Measurements from ENCODE around the gene ROR1. TPM values are rescaled to one million over a fixed set of nuclear protein-coding genes. Genes with fewer than 3 reads are reported as not detected.

ROR1 gene
- total RNA-seq, 1 experiment from 2014 or later: 56.3 TPM

GRCh38 chr1:64117492-64117891 lies 343.7 kb downstream of the ROR1 start:
- peaks cover 9% of the 10 kb centered on the region for H3K4me1 Mint-ChIP-seq
- H3K36me3 Mint-ChIP-seq: no peaks in the 10 kb centered on the region
- H3K27ac Mint-ChIP-seq: no peak overlapping the region
- CTCF ChIA-PET: interaction anchor here (1.1 kb wide), 1 partner anchor 20 kb away, joined by 4 read pairs; no protein-coding TSS in a partner anchor
- TF ChIP-seq NR1H2 (CRISPR knock-in tag; IDR thresholded peaks at IDR 0.05) (no peak), PRRX2 (CRISPR knock-in tag; IDR thresholded peaks at IDR 0.05) (no peak), EMX1 (CRISPR knock-in tag; IDR thresholded peaks at IDR 0.05) (no peak), ZNF317 (CRISPR knock-in tag; IDR thresholded peaks at IDR 0.05; ENCODE audit: borderline replicate concordance, low read depth) (no peak), SMAD3 (CRISPR knock-in tag; IDR thresholded peaks at IDR 0.05; ENCODE audit: borderline replicate concordance) (no peak), FOXP1 (CRISPR knock-in tag; IDR thresholded peaks at IDR 0.05; ENCODE audit: borderline replicate concordance) (no peak), ZBTB43 (CRISPR knock-in tag; IDR thresholded peaks at IDR 0.05) (no peak), TCF7 (CRISPR knock-in tag; IDR thresholded peaks at IDR 0.05; ENCODE audit: low read depth) (no peak), SMAD4 (CRISPR knock-in tag; IDR thresholded peaks at IDR 0.05) (no peak)
- TF ChIP-seq, protein P1, sequence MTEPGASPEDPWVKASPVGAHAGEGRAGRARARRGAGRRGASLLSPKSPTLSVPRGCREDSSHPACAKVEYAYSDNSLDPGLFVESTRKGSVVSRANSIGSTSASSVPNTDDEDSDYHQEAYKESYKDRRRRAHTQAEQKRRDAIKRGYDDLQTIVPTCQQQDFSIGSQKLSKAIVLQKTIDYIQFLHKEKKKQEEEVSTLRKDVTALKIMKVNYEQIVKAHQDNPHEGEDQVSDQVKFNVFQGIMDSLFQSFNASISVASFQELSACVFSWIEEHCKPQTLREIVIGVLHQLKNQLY (CRISPR knock-in tag; IDR thresholded peaks at IDR 0.05): no peak
- TF ChIP-seq, protein P2, sequence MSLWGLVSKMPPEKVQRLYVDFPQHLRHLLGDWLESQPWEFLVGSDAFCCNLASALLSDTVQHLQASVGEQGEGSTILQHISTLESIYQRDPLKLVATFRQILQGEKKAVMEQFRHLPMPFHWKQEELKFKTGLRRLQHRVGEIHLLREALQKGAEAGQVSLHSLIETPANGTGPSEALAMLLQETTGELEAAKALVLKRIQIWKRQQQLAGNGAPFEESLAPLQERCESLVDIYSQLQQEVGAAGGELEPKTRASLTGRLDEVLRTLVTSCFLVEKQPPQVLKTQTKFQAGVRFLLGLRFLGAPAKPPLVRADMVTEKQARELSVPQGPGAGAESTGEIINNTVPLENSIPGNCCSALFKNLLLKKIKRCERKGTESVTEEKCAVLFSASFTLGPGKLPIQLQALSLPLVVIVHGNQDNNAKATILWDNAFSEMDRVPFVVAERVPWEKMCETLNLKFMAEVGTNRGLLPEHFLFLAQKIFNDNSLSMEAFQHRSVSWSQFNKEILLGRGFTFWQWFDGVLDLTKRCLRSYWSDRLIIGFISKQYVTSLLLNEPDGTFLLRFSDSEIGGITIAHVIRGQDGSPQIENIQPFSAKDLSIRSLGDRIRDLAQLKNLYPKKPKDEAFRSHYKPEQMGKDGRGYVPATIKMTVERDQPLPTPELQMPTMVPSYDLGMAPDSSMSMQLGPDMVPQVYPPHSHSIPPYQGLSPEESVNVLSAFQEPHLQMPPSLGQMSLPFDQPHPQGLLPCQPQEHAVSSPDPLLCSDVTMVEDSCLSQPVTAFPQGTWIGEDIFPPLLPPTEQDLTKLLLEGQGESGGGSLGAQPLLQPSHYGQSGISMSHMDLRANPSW (CRISPR knock-in tag; conservative IDR thresholded peaks at IDR 0.05; ENCODE audit: low read depth): no peak
- TF ChIP-seq, protein P3, sequence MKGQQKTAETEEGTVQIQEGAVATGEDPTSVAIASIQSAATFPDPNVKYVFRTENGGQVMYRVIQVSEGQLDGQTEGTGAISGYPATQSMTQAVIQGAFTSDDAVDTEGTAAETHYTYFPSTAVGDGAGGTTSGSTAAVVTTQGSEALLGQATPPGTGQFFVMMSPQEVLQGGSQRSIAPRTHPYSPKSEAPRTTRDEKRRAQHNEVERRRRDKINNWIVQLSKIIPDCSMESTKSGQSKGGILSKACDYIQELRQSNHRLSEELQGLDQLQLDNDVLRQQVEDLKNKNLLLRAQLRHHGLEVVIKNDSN (CRISPR knock-in tag; IDR thresholded peaks at IDR 0.05): no peak
- no peak for ATAC-seq
- no peaks in the 10 kb centered on the region for H3K27me3 Mint-ChIP-seq (ENCODE audit: low read depth)
- POLR2A ChIA-PET: no interaction called here
- no peaks in the 10 kb centered on the region for H3K9me3 Mint-ChIP-seq
- no peak for DNase-seq (ENCODE audit: low spot score)
- no peak overlapping the region for H3K4me3 Mint-ChIP-seq

DNA sequence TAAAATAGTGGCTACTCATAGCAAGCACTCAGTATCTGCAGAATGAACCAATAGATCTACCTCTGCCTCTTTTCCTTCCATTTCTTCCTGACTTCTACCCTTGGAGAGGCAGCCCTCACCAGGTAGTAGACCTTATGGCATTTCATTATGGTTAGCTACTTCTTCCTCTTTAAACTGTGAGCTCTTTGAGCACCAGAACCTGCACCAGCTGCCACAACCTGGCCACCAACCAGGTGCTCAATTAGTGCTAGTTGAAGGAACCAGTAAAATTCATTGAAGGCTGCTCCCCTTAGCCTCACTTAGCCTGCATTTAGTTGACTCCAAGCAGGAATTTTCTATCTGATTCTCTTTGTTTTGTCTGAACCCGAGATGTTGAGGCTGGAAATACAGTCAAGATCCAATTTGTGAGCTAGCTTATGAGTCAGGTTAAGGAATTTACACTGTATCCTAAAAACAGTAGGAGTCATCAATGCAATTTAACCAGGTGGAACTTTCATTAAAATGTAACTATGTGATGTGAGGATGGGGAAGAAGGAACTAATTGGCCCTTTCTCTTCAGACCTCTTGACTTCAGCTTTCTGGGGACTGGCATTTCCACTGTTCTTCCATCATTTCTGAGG lies 348.1 kb downstream of the ROR1 start:
- CTCF ChIA-PET: interaction anchor here (1.1 to 1.2 kb wide), 3 partner anchors 15 to 430 kb away, joined by 3 to 6 read pairs (median 3); no protein-coding TSS in a partner anchor
- ATAC-seq (no peak), DNase-seq (ENCODE audit: low spot score) (no peak)
- Mint-ChIP-seq H3K4me1 (no peaks in the 10 kb centered on the region), H3K36me3 (no peaks in the 10 kb centered on the region), H3K9me3 (no peaks in the 10 kb centered on the region), H3K27me3 (ENCODE audit: low read depth) (no peaks in the 10 kb centered on the region), H3K27ac (no peak overlapping the region), H3K4me3 (no peak overlapping the region)
- POLR2A ChIA-PET: no interaction called here
- TF ChIP-seq TEAD4 (CRISPR knock-in tag; IDR thresholded peaks at IDR 0.05) (no peak), PRRX2 (CRISPR knock-in tag; IDR thresholded peaks at IDR 0.05) (no peak), EMX1 (CRISPR knock-in tag; IDR thresholded peaks at IDR 0.05) (no peak)
- TF ChIP-seq, protein P4, sequence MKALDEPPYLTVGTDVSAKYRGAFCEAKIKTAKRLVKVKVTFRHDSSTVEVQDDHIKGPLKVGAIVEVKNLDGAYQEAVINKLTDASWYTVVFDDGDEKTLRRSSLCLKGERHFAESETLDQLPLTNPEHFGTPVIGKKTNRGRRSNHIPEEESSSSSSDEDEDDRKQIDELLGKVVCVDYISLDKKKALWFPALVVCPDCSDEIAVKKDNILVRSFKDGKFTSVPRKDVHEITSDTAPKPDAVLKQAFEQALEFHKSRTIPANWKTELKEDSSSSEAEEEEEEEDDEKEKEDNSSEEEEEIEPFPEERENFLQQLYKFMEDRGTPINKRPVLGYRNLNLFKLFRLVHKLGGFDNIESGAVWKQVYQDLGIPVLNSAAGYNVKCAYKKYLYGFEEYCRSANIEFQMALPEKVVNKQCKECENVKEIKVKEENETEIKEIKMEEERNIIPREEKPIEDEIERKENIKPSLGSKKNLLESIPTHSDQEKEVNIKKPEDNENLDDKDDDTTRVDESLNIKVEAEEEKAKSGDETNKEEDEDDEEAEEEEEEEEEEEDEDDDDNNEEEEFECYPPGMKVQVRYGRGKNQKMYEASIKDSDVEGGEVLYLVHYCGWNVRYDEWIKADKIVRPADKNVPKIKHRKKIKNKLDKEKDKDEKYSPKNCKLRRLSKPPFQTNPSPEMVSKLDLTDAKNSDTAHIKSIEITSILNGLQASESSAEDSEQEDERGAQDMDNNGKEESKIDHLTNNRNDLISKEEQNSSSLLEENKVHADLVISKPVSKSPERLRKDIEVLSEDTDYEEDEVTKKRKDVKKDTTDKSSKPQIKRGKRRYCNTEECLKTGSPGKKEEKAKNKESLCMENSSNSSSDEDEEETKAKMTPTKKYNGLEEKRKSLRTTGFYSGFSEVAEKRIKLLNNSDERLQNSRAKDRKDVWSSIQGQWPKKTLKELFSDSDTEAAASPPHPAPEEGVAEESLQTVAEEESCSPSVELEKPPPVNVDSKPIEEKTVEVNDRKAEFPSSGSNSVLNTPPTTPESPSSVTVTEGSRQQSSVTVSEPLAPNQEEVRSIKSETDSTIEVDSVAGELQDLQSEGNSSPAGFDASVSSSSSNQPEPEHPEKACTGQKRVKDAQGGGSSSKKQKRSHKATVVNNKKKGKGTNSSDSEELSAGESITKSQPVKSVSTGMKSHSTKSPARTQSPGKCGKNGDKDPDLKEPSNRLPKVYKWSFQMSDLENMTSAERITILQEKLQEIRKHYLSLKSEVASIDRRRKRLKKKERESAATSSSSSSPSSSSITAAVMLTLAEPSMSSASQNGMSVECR (CRISPR knock-in tag; IDR thresholded peaks at IDR 0.05; ENCODE audit: borderline replicate concordance): no peak
- TF ChIP-seq, protein P1 (CRISPR knock-in tag; IDR thresholded peaks at IDR 0.05): no peak
- TF ChIP-seq, protein P5, sequence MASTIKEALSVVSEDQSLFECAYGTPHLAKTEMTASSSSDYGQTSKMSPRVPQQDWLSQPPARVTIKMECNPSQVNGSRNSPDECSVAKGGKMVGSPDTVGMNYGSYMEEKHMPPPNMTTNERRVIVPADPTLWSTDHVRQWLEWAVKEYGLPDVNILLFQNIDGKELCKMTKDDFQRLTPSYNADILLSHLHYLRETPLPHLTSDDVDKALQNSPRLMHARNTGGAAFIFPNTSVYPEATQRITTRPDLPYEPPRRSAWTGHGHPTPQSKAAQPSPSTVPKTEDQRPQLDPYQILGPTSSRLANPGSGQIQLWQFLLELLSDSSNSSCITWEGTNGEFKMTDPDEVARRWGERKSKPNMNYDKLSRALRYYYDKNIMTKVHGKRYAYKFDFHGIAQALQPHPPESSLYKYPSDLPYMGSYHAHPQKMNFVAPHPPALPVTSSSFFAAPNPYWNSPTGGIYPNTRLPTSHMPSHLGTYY (CRISPR knock-in tag; IDR thresholded peaks at IDR 0.05): no peak
- TF ChIP-seq, protein P6, sequence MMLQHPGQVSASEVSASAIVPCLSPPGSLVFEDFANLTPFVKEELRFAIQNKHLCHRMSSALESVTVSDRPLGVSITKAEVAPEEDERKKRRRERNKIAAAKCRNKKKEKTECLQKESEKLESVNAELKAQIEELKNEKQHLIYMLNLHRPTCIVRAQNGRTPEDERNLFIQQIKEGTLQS (CRISPR knock-in tag; conservative IDR thresholded peaks at IDR 0.05): no peak
- TF ChIP-seq, protein P7, sequence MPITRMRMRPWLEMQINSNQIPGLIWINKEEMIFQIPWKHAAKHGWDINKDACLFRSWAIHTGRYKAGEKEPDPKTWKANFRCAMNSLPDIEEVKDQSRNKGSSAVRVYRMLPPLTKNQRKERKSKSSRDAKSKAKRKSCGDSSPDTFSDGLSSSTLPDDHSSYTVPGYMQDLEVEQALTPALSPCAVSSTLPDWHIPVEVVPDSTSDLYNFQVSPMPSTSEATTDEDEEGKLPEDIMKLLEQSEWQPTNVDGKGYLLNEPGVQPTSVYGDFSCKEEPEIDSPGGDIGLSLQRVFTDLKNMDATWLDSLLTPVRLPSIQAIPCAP (CRISPR knock-in tag; IDR thresholded peaks at IDR 0.05): no peak
